Fibroblast of upper back skin (primary cell): Measurements from ENCODE around the gene MTSS2.
A peak's percentile ranks its signal among the peaks of the same experiment; 100 is the strongest.

Experiments
- DNase-seq: peaks from one replicate; pipeline ENCODE4 v3.0.0-alpha.2; 2013

Gene MTSS2

DNA sequence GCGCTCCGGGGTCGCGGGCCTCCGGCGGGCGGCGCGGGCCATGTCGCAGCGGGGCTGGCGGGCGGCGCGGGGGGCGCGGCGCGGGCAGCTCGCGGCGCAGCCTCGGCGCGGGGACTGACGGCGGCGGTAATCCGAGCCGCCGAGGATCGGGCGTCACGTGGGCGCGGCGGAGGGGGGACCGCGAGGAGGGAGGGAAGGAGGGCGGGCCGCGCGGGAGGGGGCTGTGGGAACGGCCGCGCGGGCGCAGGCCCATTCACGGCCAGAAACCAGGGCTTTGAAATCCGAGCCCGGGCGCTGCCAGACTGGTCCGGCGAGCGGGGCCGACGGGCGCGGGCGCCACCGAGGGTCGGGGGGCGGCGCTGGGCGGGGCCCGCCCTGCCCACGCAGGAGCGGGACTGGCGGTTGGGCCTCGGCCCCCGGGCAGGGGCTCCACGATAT lies at the start of gene MTSS2:
MTSS2 (minus strand) TSS at position 116 of the 438 bp plus-strand sequence. CDS start 262 bp downstream, outside the sequence.
- peak; percentile 82 for DNase-seq

- DNase-seq, result peak; percentile 82
These were observed 49.5 kb upstream of the MTSS2 start for GRCh38 chr16:70735141-70735979.

DNA sequence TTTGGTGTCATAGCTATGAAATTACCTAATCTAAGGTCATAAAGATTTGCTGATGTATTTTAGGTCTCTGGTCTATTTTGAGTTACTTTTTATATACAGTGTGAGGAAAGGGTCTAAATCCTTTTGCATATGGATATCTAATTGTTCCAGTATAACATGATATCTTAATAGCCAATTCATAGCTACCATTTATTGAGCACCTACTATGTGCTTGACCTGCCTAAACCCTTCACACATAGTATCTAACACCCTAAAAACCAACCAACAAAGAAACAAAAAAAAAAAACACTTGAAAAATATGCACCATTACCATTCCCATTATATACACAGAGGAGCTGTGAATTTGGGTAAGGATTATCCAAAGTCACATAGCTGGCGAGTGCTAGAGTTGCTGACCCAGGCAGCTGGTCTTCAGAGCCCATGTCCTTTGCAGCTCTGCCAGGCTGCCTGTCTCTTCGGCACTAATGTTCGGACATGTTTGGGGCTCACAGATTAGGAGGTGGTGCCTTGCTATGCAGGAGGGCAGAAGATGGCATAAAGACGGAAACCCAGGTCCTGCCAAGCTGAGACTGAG lies 48.8 kb upstream of the MTSS2 start:
- no peak for DNase-seq

- no peak for DNase-seq
These were observed 45.1 kb upstream of the MTSS2 start for GRCh38 chr16:70730944-70731343.

DNA sequence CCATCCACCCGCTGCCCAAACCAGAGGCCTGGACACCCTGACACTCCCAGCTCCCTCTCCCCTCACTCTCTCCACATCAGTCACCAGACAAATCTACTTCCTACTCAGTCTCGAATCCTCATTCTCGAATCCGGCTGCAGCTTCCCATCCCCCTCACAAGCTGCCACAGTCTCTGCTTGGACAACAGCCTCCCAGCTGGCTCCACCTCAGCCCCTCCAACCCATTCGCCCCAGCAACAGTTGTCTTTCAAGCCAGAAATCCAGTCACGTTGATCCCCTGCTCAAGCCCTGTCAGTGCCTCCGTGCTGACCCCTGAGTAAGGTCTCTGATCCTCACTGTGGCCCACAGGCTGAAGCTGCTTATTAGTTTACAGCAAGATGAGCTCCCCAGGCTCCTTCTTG lies 44.2 kb upstream of the MTSS2 start:
- no peak for DNase-seq

DNA sequence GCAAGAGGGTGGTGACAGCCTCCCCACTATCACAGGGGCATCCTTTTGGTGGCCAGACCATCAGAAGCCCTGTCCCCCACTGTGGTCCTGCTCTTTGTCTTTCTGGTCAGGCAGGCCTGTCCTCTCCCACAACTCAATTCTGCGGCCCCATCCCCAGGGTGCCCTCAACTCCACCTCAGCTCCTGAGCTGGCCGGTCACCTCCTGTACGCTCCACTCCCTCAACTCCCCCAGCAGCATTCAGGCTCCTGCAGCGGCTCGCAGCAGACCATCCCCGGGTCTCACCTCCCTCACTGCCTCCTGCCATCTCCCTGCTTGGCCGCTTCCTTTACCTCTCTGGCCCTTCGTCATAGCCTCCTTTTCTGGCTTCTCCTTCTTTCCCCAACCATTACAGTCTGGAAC lies 43.4 kb upstream of the MTSS2 start:
- DNase-seq, result no peak

DNA sequence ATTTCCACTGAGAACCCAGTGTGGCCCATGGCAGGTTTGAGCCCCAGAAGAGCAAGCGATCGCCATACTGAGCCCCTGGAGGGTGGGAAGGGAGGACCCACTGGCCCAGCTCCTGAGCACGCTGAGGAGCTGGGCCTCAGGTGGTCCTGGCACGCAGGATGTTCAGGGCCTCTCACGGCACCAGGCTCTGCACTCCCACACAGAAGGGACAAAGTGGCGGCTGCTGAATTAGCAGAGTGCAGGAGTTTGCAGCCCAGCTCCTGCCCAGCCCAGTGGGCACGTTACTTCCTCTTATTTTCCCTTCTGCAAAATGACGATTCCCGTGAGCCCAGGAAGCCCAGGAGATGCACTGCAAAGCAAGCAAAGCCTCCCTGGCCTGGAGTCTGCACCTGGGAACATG lies 42.3 kb upstream of the MTSS2 start:
- no peak for DNase-seq

GRCh38 chr16:70726892-70727361 lies 41.1 kb upstream of the MTSS2 start:
- no peak for DNase-seq

DNA sequence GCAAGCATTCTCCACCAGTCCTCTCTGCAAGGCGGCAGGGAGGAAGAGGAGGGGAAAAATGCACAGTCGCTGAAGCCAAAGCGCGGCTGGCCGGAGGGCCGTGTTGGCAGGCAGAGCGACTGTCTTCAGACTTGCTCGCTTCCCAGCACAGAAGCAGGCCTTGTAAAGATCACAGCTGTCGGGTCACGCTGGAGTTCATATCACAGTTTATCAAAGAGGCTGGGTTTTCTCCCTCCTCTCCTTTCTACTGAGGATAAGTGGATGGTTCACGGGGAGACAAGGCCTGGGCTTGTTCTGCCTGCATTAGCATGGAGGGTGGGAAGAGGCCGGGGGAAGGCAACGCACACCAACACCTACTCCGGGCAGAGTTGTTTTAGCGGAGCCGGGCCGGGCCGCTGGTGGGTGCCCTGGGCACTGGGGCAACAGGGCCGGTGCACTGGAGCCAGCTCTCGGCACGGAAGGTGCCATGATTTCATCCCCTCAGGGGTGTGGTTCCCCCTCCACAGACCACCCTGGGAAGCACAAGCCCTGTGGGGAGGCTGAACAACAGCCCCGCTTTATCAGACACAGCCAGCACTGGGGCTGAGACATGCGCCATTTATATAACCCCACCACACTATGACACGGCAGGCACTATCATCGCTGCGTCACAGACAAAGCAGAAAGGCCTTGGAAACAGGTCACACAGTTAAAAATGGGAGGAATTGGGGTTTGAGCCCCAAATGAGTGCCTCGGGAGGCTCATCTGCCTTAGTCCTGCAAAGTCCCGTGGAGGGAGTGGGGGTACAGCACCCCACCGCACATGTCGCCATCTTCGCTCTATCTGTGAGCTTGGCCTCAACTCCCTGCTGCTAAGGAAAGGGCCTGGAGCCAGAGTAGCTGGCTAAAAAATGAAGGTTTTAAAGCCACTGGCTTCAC lies 40.3 kb upstream of the MTSS2 start:
- DNase-seq, result no peak

- no peak for DNase-seq
These were observed 39.4 kb upstream of the MTSS2 start for GRCh38 chr16:70725024-70725911.

DNA sequence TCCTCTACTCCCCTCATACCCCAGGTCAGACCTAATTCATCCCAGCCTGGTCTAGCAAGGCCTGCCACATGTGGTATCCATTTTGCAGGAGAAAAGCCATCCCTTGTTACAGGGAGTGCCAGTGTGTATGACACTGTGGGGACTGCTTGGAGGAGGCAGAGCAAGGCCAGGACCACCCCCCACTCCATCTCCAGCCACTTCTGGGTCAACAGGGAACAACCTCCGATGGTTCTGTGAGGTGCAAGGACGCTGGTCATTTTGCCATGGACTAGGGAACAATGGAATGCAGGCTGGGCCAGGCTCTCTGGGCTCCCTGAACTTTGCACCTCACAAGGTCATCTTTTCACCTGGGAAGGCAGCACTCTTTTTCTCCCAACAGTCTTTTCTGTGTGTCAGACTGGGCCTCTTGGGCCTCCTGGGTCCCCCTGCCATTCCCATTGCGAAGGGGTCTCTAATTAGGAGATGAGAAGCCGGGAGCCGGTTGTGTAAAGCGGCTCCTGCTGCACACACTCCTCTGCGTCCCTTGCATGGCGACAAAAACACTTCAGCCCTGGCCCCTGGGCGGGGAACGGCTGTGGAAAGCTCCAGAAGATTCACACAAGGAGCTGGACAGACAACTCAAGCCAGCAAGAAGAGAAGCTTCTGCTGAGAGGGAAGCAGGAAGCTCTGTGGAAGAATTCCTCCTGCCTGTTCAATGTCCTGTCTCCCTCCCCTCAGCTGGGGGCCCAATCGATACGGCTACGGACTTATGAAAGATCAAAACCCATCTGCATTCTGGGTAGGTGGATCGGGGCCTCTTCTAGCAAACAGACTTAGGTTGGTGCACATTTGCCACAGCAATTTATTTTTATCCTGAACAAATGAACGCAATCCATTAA lies 38.5 kb upstream of the MTSS2 start:
- no peak for DNase-seq

- DNase-seq, result no peak
These were observed 37.9 kb upstream of the MTSS2 start for GRCh38 chr16:70723740-70724145.

- DNase-seq, result no peak
These were observed 35.5 kb upstream of the MTSS2 start for GRCh38 chr16:70721202-70721963.

DNA sequence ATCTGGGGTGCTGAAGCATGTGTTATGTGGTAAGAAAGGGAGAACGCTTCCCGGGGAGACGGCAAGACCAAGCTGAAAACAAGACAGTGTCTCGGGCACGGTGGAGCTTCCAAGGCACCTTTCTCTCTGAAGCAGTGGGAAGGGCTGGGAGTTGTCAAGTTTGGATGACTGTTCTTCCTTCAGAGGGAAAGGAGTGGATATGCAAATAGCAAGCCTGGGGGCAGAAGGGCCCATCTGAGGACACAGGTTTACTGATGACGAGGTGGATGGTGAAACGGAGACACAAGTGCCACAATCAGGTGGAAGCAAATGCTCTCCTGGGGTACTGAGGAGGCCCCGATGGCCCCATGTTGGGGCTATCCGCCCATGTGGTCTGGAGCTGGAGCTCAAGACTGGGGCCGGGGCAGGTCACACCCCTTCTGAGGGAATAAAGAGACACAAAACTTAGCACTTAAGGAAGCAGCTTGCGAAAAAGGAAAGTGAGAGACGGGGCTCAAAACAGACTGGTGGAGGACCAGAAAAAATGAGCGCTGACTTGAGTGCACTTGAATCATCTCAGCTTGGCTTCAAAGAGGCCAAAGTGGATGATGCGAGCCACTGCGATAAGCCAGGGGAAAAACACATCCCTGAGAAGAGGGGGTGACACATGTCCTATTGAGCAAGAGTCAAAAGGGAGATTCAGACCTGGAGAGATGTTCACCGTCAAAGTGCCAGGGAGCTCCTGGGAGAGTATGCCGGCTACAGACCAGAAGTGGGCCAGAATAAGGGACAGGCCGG lies 34.8 kb upstream of the MTSS2 start:
- no peak for DNase-seq

DNA sequence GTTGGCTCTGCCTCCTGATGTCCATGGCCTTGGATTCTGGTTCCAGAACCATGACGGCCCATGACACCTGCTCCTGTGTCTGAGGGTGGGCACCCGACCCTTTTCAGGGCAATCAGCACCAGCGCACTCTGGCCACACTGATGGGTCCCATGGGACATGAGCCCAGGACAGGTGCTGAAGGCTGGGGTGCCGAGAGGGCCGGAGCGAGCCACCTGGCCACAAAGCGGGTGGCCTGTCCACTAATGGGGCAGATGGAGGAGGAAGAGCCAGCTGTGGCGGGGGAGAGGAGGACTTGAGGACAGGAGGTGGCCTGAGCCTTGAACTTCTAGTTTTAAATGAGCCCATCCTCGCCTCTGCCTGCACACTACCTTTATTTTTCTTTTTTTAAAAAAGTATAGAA lies 31.2 kb upstream of the MTSS2 start:
- no peak for DNase-seq

DNA sequence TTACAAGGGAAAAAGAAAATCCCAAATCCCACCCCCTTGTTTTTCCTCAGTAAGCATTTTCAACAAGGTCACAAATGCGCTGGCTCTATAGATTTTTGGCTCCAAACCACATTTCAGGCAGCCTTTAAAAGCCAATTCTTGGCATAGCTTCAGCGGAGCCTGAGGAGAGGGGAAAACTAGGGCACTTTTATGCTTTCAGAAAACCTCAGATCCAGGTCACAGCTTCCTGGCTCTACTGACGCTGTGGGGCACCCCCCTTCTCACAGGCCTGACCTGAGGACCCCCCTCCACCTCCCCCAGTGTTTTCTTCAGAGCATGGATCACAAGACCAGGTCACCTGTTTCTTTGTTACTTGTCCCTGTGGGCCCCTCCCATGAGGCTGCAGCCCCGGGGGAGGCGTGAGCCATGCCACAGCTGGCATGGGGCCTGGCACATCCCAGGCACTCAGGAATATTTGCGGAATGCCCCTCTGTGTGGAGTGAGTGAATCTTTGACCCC lies 30.1 kb upstream of the MTSS2 start:
- peak; percentile 85 for DNase-seq

DNA sequence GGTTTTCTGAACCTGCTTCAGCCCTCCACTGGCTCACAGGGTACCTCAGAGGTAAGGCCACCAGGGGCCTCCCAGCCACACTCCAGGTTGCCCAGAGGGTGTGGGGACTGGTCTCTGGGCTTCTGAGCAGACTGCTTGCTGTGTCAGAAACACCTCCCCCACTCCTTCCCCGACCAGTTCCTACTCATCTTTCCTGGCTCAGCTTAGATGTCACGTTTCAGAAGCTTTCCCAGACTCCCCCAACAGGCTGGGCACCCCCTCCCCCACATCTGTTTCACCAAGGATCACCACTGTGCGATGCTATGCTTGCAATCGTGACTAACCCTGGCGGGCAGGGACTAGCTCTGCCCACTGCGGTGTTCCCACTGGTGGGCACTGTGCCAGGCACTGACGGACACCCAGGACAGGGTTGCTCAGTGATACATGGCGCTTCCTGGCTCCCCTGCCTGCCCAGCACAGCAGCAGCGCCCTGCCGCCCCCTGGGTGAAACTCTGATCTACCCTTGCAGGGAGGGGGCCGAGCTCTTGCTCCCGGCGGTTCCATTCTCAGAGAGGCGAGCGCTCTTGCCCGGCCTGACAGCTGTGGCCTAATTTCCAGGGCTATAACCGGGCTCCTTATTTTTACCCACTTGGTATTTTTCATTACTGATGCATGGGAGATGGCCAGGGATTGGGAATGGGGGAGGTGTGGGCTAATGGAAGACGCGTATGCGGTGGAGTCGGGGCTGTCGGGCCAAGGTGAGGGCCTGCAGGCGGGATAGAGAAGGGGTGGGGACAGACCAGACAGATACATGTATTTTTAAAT lies 29.4 kb upstream of the MTSS2 start:
- DNase-seq, result peak; percentile 94

GRCh38 chr16:70714581-70715054 lies 28.8 kb upstream of the MTSS2 start:
- no peak for DNase-seq
